T-helper 1 cell treated with Interleukin-12 subunit alpha and Interleukin-12 subunit beta and Interleukin-4 antibody, amounts not matched to agents 30 μg/mL and 1 μg/mL, for 36 hours (primary cell): ENCODE data around the gene C16orf90.

Experiments used
- H3K27ac Mint-ChIP-seq: one replicate; pipeline ENCODE4 v1.8.0; 2021; ENCODE audit warnings: mild to moderate bottlenecking, mixed read lengths
- H3K27me3 Mint-ChIP-seq: one replicate; pipeline ENCODE4 v1.8.0; 2021; ENCODE audit warnings: low read depth, mixed read lengths
- H3K36me3 Mint-ChIP-seq: one replicate; pipeline ENCODE4 v1.8.0; 2021; ENCODE audit warnings: low read depth, mixed read lengths
- H3K4me1 Mint-ChIP-seq: one replicate; pipeline ENCODE4 v1.8.0; 2021; ENCODE audit warnings: low read depth, mixed read lengths
- H3K4me3 Mint-ChIP-seq: one replicate; pipeline ENCODE4 v1.8.0; 2021; ENCODE audit warnings: mild to moderate bottlenecking, moderate library complexity, mixed read lengths
- H3K9me3 Mint-ChIP-seq: one replicate; pipeline ENCODE4 v1.8.0; 2021; ENCODE audit warnings: mixed read lengths

C16orf90 gene

GRCh38 chr16:3520841-3521240 lies 25.6 kb upstream of the C16orf90 start:
- Mint-ChIP-seq H3K4me3 (no peak overlapping the region), H3K27ac (no peak overlapping the region), H3K27me3 (no peaks in the 10 kb centered on the region), H3K36me3 (peaks cover 33% of the 10 kb centered on the region), H3K9me3 (no peaks in the 10 kb centered on the region), H3K4me1 (peaks cover 12% of the 10 kb centered on the region)

- Mint-ChIP-seq H3K27me3 (no peaks in the 10 kb centered on the region), H3K4me1 (peaks cover 12% of the 10 kb centered on the region), H3K36me3 (peaks cover 32% of the 10 kb centered on the region), H3K27ac (no peak overlapping the region), H3K9me3 (no peaks in the 10 kb centered on the region), H3K4me3 (no peak overlapping the region)
These were observed 25.1 kb upstream of the C16orf90 start for GRCh38 chr16:3520413-3520812.

- Mint-ChIP-seq H3K4me3 (no peak overlapping the region), H3K4me1 (peaks cover 14% of the 10 kb centered on the region), H3K36me3 (peaks cover 34% of the 10 kb centered on the region), H3K9me3 (no peaks in the 10 kb centered on the region), H3K27ac (no peak overlapping the region), H3K27me3 (no peaks in the 10 kb centered on the region)
These were observed 24.3 kb upstream of the C16orf90 start for GRCh38 chr16:3519581-3519980.

GRCh38 chr16:3518986-3519348 lies 23.7 kb upstream of the C16orf90 start:
- no peaks in the 10 kb centered on the region for H3K9me3 Mint-ChIP-seq
- no peaks in the 10 kb centered on the region for H3K27me3 Mint-ChIP-seq
- no peak overlapping the region for H3K27ac Mint-ChIP-seq
- no peak overlapping the region for H3K4me3 Mint-ChIP-seq
- peaks cover 16% of the 10 kb centered on the region for H3K4me1 Mint-ChIP-seq
- H3K36me3 Mint-ChIP-seq = peaks cover 39% of the 10 kb centered on the region

- Mint-ChIP-seq H3K36me3 (peaks cover 43% of the 10 kb centered on the region), H3K27me3 (no peaks in the 10 kb centered on the region)
These were observed 23.1 kb upstream of the C16orf90 start for GRCh38 chr16:3518292-3518985.

GRCh38 chr16:3515897-3516296 lies 20.6 kb upstream of the C16orf90 start:
- H3K9me3 Mint-ChIP-seq = no peaks in the 10 kb centered on the region
- no peak overlapping the region for H3K27ac Mint-ChIP-seq
- H3K27me3 Mint-ChIP-seq = no peaks in the 10 kb centered on the region
- peaks cover 37% of the 10 kb centered on the region for H3K36me3 Mint-ChIP-seq
- no peak overlapping the region for H3K4me3 Mint-ChIP-seq
- peaks cover 28% of the 10 kb centered on the region for H3K4me1 Mint-ChIP-seq

More at GRCh38 chr16:3518292-3518985, 23.1 kb upstream of the C16orf90 start:
- Mint-ChIP-seq H3K9me3 (no peaks in the 10 kb centered on the region), H3K27ac (no peak overlapping the region), H3K4me1 (peaks cover 21% of the 10 kb centered on the region), H3K4me3 (no peak overlapping the region)

- Mint-ChIP-seq H3K9me3 (no peaks in the 10 kb centered on the region), H3K27ac (no peak overlapping the region), H3K27me3 (no peaks in the 10 kb centered on the region), H3K36me3 (peaks cover 37% of the 10 kb centered on the region), H3K4me1 (peaks cover 31% of the 10 kb centered on the region), H3K4me3 (no peak overlapping the region)
These were observed 19.3 kb upstream of the C16orf90 start for GRCh38 chr16:3514621-3515020.

- Mint-ChIP-seq H3K27me3 (no peaks in the 10 kb centered on the region), H3K27ac (peak overlapping the region; percentile 68), H3K9me3 (no peaks in the 10 kb centered on the region), H3K4me3 (no peak overlapping the region), H3K36me3 (peaks cover 36% of the 10 kb centered on the region), H3K4me1 (peaks cover 34% of the 10 kb centered on the region)
These were observed 18.7 kb upstream of the C16orf90 start for GRCh38 chr16:3513892-3514583.

- H3K9me3 Mint-ChIP-seq = no peaks in the 10 kb centered on the region
- H3K4me1 Mint-ChIP-seq = peaks cover 41% of the 10 kb centered on the region
- peak overlapping the region; percentile 76 for H3K27ac Mint-ChIP-seq
- peaks cover 44% of the 10 kb centered on the region for H3K36me3 Mint-ChIP-seq
- no peaks in the 10 kb centered on the region for H3K27me3 Mint-ChIP-seq
- H3K4me3 Mint-ChIP-seq = peak overlapping the region; percentile 28
These were observed 16.2 kb upstream of the C16orf90 start for GRCh38 chr16:3511286-3512180.

GRCh38 chr16:3510416-3510815 lies 15.1 kb upstream of the C16orf90 start:
- H3K36me3 Mint-ChIP-seq = peaks cover 51% of the 10 kb centered on the region
- no peaks in the 10 kb centered on the region for H3K27me3 Mint-ChIP-seq
- peaks cover 49% of the 10 kb centered on the region for H3K4me1 Mint-ChIP-seq
- peak overlapping the region; percentile 76 for H3K27ac Mint-ChIP-seq
- H3K9me3 Mint-ChIP-seq = no peaks in the 10 kb centered on the region
- peak overlapping the region; percentile 28 for H3K4me3 Mint-ChIP-seq

- Mint-ChIP-seq H3K36me3 (peaks cover 55% of the 10 kb centered on the region), H3K27me3 (no peaks in the 10 kb centered on the region), H3K27ac (peak overlapping the region; percentile 76), H3K9me3 (no peaks in the 10 kb centered on the region), H3K4me3 (peak overlapping the region; percentile 59), H3K4me1 (peaks cover 52% of the 10 kb centered on the region)
These were observed 14.2 kb upstream of the C16orf90 start for GRCh38 chr16:3509470-3509928.

GRCh38 chr16:3508736-3509135 lies 13.4 kb upstream of the C16orf90 start:
- peaks cover 55% of the 10 kb centered on the region for H3K4me1 Mint-ChIP-seq
- H3K4me3 Mint-ChIP-seq = peak overlapping the region; percentile 59
- no peaks in the 10 kb centered on the region for H3K27me3 Mint-ChIP-seq
- H3K9me3 Mint-ChIP-seq = no peaks in the 10 kb centered on the region
- peak overlapping the region; percentile 76 for H3K27ac Mint-ChIP-seq
- peaks cover 49% of the 10 kb centered on the region for H3K36me3 Mint-ChIP-seq

- Mint-ChIP-seq H3K9me3 (no peaks in the 10 kb centered on the region), H3K27me3 (no peaks in the 10 kb centered on the region), H3K27ac (peak overlapping the region; percentile 93), H3K36me3 (peaks cover 38% of the 10 kb centered on the region), H3K4me1 (peaks cover 59% of the 10 kb centered on the region), H3K4me3 (peak overlapping the region; percentile 69)
These were observed 8.2 kb upstream of the C16orf90 start for GRCh38 chr16:3503523-3503922.

GRCh38 chr16:3501783-3502400 lies 6.6 kb upstream of the C16orf90 start:
- Mint-ChIP-seq H3K4me1 (peaks cover 52% of the 10 kb centered on the region), H3K27me3 (no peaks in the 10 kb centered on the region), H3K9me3 (no peaks in the 10 kb centered on the region), H3K36me3 (peaks cover 29% of the 10 kb centered on the region), H3K4me3 (peak overlapping the region; percentile 80), H3K27ac (peak overlapping the region; percentile 75)
